NB4 (cell line): ENCODE results near the gene TOP2A.

ENCODE experiments used
- DNase-seq: peaks from one replicate; pipeline ENCODE4 v3.0.0; 2010; ENCODE audit warnings: low read depth
- H3K4me3 ChIP-seq: one replicate; pipeline ENCODE4 v1.5.1; 2011; ENCODE audit warnings: mild to moderate bottlenecking, low read depth, low read length, moderate library complexity
- MYC ChIP-seq: IDR thresholded peaks from 2 replicates; pipeline ENCODE4 v1.6.1; 2011; ENCODE audit warnings: low read depth, low read length
- POLR2A ChIP-seq: IDR thresholded peaks from 2 replicates; pipeline ENCODE4 v1.6.1; 2011; ENCODE audit warnings: mild to moderate bottlenecking; ENCODE audit not compliant: insufficient read length; ENCODE audit errors: extremely low read depth
- TF ChIP-seq, protein P1 (sequence below): IDR thresholded peaks from one replicate; pipeline ENCODE4 v1.5.1; 2012; ENCODE audit warnings: low read depth, low read length
- TF ChIP-seq, protein P2 (sequence below): IDR thresholded peaks from 2 replicates; pipeline ENCODE4 v1.6.1; 2011; ENCODE audit warnings: low read depth, low read length

Gene TOP2A

DNA sequence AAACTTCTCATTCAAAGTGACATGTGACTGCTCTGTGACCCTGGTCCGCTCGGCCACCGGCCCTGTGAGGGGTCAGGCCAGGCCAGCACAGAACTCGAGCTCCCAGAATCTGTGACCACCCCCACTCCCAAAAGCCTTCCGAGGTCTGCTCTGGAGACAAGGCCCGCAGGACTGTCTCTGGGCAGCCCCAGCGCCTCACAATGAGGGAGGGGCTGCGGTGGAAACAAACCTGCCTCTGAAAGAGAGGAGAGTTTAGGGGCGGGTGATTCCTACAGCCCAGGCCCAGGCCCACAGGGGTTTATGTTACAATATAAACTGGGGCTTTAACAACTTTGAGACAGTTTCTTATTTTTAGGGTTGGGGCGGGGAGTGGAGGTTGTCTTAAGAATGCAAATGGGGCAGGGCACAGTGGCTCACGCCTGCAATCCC, 45.4 kb upstream of the TOP2A start:
- DNase-seq: no peak
- H3K4me3 ChIP-seq: no peak overlapping the region
- TF ChIP-seq, protein P1, sequence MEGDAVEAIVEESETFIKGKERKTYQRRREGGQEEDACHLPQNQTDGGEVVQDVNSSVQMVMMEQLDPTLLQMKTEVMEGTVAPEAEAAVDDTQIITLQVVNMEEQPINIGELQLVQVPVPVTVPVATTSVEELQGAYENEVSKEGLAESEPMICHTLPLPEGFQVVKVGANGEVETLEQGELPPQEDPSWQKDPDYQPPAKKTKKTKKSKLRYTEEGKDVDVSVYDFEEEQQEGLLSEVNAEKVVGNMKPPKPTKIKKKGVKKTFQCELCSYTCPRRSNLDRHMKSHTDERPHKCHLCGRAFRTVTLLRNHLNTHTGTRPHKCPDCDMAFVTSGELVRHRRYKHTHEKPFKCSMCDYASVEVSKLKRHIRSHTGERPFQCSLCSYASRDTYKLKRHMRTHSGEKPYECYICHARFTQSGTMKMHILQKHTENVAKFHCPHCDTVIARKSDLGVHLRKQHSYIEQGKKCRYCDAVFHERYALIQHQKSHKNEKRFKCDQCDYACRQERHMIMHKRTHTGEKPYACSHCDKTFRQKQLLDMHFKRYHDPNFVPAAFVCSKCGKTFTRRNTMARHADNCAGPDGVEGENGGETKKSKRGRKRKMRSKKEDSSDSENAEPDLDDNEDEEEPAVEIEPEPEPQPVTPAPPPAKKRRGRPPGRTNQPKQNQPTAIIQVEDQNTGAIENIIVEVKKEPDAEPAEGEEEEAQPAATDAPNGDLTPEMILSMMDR: no peak
- no peak for TF ChIP-seq MYC
- TF ChIP-seq POLR2A: no peak
- TF ChIP-seq, protein P2, sequence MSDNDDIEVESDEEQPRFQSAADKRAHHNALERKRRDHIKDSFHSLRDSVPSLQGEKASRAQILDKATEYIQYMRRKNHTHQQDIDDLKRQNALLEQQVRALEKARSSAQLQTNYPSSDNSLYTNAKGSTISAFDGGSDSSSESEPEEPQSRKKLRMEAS: no peak

DNA sequence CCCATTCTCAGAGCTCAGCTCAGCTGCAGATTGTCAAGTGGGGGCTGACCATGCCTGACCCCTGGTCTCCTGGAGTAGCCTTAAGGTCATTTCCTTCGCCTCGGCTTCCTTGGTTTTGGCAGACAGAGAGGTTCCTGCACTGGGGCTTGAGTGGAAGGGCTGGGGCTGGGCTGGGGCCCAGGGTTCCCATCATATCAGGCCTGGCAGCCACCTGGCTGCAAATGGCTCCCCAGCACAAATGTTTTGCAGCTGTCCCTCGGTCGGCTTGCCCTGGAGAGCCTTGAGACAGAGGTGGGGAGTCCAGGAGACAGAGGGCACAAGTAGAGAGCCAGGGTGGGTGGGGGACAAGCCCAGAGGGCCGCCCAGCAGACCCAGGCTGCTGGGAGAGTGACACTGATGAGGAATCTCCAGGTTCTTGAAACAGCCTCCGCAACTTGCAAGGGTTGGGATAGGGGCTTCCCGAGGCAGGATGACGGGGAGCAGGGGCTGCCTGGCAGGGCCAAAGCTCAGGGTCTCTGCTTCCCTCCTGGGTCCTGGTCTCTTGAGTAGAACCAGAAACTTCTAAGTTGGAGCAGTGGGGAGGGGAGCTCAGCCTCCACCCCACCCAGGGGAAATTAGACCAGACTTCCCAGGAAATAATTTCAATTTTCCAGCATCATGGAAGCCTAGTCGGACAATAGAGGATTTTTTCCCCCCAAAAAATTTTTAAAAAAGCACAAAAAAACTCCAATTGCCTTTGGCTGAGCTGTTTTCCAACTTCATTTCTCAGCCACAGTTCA, 44.8 kb upstream of the TOP2A start:
- no peak overlapping the region for H3K4me3 ChIP-seq
- TF ChIP-seq POLR2A (no peak), MYC (no peak)
- TF ChIP-seq, protein P1: no peak
- TF ChIP-seq, protein P2: no peak
- no peak for DNase-seq

DNA sequence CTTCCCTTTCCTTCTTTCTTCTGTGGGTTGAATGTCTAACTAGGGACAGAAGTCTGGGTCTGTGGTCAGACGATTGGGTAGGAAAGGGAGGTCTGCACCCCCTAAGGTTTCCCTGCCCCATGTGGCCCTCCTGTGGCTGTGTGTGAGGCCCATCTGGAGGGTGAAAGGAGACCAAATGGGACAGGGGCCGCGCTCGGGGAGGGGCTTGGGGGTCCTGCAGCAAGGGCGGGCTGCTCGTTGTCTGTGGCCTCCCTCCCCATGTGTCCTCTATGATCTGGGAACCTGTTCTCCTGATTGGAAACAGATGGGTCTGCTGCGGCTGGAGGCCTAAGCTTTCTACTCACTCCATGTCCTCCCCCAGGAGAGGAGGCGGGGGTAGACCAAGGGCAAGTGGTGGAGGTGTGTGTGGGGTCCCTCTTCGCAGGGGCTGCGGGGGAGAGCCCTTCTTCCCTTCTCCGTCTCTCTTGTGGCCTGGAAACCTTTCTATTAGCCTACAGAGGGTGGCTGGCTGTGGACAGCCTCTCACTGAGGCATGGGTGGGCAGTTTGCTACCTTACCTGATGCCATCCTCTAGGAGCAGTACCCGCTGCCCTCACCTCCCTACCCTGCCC, 44.1 kb upstream of the TOP2A start:
- TF ChIP-seq, protein P1: no peak
- TF ChIP-seq POLR2A (no peak), MYC (no peak)
- TF ChIP-seq, protein P2: no peak
- no peak overlapping the region for H3K4me3 ChIP-seq
- DNase-seq: no peak

DNA sequence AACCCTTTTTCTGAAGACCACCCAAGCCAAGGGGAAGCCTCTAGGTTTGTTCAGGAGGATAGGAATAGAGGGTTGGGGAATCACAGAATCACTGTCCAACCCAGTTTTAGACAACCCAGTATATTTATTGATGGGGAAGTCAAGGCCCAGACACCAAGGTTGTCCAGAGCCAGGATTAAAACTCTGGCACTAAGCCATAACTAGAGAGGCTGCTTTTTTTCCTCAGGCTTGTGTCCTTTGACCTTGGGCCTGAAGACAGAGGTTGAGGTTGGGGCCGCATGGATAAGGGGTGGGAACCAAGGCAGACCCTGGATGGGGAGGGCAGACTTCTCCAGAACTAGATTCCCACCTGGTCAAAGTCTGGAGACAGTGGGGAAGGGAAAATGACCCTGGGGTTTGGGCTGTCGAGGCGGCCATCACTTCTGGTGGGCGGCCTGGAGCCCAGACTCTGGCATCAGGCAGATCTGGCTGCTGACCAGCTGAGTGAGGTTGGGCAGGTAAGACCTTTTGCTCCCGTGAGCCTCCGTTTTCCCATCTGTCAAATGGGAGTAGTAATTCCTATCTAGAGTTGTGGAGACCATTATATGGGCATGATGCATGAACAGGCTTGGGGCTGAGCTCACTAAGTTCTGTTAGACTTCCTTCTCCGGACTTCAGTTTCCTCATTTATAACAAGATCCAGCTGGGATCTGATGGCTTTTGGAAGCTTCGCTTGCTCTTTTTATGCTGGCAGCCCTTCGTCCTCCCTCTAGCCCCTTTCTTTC, 43.5 kb upstream of the TOP2A start:
- no peak overlapping the region for H3K4me3 ChIP-seq
- no peak for TF ChIP-seq POLR2A
- TF ChIP-seq, protein P1: no peak
- DNase-seq: no peak

DNA sequence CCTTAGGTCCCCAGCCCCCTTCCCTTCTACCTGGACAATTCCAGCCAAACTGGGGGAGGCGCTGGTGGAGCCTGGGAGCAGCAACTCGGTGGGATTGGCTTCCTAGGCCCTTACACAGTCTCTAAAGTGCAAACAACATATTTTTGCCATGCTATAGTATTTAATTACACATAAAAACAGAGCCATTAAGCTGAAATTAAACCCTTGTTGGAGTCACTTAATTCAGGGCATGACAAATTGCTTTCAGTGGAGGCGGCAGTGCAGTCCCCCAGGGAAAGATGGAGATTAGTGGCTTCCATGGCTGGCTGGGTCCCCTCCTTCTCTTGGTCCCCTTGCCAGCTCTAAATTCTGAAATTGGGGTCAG, 42.9 kb upstream of the TOP2A start:
- no peak for DNase-seq
- TF ChIP-seq POLR2A (no peak), MYC (no peak)
- TF ChIP-seq, protein P2: no peak
- TF ChIP-seq, protein P1: no peak

More for the DNA sequence above, 42.9 kb upstream of the TOP2A start:
- H3K4me3 ChIP-seq: no peak overlapping the region
